ENCODE measurements around the gene KCNAB2. TPM values are rescaled to one million over a fixed set of nuclear protein-coding genes. Genes with fewer than 3 reads are reported as not detected.

KCNAB2 gene
- total RNA-seq, 1 donor from 2014 or later, result 3.1 TPM

DNA sequence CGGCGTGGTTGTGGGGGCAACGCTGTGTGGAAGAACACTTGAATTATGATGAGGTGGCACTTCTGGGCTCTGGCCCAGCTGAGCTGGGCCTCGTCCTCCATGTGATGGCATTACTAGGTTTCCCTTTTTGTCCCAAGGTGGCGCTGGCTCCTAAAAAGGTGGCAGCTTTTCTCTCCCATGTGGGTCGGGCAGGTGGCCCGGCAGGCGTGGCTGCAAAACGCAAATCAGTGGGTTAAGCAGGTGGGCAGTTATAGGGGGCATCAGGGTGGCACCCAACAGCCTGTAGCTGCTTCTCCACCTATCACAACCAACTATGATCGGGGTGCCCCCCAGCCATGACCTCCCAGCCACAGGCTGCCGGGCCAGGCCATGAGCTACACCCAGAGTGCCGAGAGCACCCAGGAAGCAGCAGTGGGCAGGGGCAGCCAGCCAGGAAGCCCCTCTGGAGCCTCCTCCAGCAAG, 59.6 kb downstream of the KCNAB2 start:
- TF ChIP-seq, protein P1, sequence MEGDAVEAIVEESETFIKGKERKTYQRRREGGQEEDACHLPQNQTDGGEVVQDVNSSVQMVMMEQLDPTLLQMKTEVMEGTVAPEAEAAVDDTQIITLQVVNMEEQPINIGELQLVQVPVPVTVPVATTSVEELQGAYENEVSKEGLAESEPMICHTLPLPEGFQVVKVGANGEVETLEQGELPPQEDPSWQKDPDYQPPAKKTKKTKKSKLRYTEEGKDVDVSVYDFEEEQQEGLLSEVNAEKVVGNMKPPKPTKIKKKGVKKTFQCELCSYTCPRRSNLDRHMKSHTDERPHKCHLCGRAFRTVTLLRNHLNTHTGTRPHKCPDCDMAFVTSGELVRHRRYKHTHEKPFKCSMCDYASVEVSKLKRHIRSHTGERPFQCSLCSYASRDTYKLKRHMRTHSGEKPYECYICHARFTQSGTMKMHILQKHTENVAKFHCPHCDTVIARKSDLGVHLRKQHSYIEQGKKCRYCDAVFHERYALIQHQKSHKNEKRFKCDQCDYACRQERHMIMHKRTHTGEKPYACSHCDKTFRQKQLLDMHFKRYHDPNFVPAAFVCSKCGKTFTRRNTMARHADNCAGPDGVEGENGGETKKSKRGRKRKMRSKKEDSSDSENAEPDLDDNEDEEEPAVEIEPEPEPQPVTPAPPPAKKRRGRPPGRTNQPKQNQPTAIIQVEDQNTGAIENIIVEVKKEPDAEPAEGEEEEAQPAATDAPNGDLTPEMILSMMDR (IDR thresholded peaks at IDR 0.05; ENCODE audit: insufficient read depth, low read depth, low read length), result no peak
- no peak for TF ChIP-seq EZH2 (IDR thresholded peaks at IDR 0.05; ENCODE audit: insufficient read depth, low read length)
- Histone ChIP-seq H3K27me3 (ENCODE audit: insufficient read depth, low read length) (no peaks in the 10 kb centered on the region), H2AFZ (ENCODE audit: low read depth, low read length) (no peak overlapping the region), H3K9ac (ENCODE audit: low read length) (no peak overlapping the region), H3K36me3 (ENCODE audit: insufficient read depth, low read length) (no peaks in the 10 kb centered on the region), H4K20me1 (ENCODE audit: insufficient read depth, low read length) (peaks cover 5% of the 10 kb centered on the region), H3K79me2 (ENCODE audit: insufficient read depth, low read length) (no peaks in the 10 kb centered on the region), H3K9me3 (ENCODE audit: insufficient read depth, low read depth, low read length) (no peaks in the 10 kb centered on the region), H3K4me3 (ENCODE audit: insufficient read depth, low read depth, low read length) (no peak overlapping the region), H3K4me2 (ENCODE audit: low read length) (no peak overlapping the region), H3K27ac (ENCODE audit: low read depth, low read length) (no peak overlapping the region), H3K4me1 (ENCODE audit: insufficient read depth, low read length) (no peaks in the 10 kb centered on the region)
- no peak for FAIRE-seq
- Mint-ChIP-seq H3K27ac (ENCODE audit: unreplicated experiment) (no peak overlapping the region), H3K4me1 (ENCODE audit: low read depth, unreplicated experiment) (no peaks in the 10 kb centered on the region), H3K4me3 (ENCODE audit: unreplicated experiment) (no peak overlapping the region), H3K9me3 (ENCODE audit: unreplicated experiment) (no peaks in the 10 kb centered on the region), H3K27me3 (ENCODE audit: low read depth, unreplicated experiment) (peaks cover 32% of the 10 kb centered on the region), H3K36me3 (ENCODE audit: low read depth, unreplicated experiment) (no peaks in the 10 kb centered on the region)
- no peak for DNase-seq (ENCODE audit: low read depth)

DNA sequence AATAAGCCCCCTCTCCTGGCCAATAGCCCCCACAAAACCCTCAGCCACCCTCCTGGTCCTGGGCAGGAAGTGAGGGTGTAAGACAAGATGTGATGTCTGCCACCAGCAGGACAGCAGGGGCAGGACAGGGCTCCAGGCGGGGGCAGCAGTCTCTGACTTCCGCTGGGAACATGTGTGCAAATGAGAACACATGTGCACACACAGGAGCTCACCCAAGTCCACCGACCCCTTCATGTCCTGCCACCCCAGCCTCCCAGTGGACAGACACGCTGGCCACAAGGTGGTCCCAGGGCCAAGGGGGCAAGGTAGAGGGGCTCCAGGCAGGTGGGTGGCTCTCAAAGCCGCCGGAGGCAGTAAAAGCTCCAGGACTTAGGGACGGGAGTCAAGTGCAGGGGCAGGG, 60.1 kb downstream of the KCNAB2 start:
- Histone ChIP-seq H3K4me1 (ENCODE audit: insufficient read depth, low read length) (no peaks in the 10 kb centered on the region), H3K79me2 (ENCODE audit: insufficient read depth, low read length) (no peaks in the 10 kb centered on the region), H3K27ac (ENCODE audit: low read depth, low read length) (no peak overlapping the region), H3K27me3 (ENCODE audit: insufficient read depth, low read length) (no peaks in the 10 kb centered on the region), H2AFZ (ENCODE audit: low read depth, low read length) (no peak overlapping the region), H3K4me3 (ENCODE audit: insufficient read depth, low read depth, low read length) (no peak overlapping the region), H3K9me3 (ENCODE audit: insufficient read depth, low read depth, low read length) (no peaks in the 10 kb centered on the region), H3K4me2 (ENCODE audit: low read length) (no peak overlapping the region), H3K36me3 (ENCODE audit: insufficient read depth, low read length) (no peaks in the 10 kb centered on the region), H4K20me1 (ENCODE audit: insufficient read depth, low read length) (peaks cover 5% of the 10 kb centered on the region), H3K9ac (ENCODE audit: low read length) (no peak overlapping the region)
- FAIRE-seq (no peak), DNase-seq (ENCODE audit: low read depth) (no peak)
- H3K36me3 Mint-ChIP-seq (ENCODE audit: low read depth, unreplicated experiment), result no peaks in the 10 kb centered on the region
- H3K4me3 Mint-ChIP-seq (ENCODE audit: unreplicated experiment), result no peak overlapping the region
- H3K9me3 Mint-ChIP-seq (ENCODE audit: unreplicated experiment), result no peaks in the 10 kb centered on the region
- no peaks in the 10 kb centered on the region for H3K4me1 Mint-ChIP-seq (ENCODE audit: low read depth, unreplicated experiment)
- peaks cover 37% of the 10 kb centered on the region for H3K27me3 Mint-ChIP-seq (ENCODE audit: low read depth, unreplicated experiment)
- no peak overlapping the region for H3K27ac Mint-ChIP-seq (ENCODE audit: unreplicated experiment)
- TF ChIP-seq, protein P1 (IDR thresholded peaks at IDR 0.05; ENCODE audit: insufficient read depth, low read depth, low read length), result no peak
- TF ChIP-seq EZH2 (IDR thresholded peaks at IDR 0.05; ENCODE audit: insufficient read depth, low read length), result no peak

DNA sequence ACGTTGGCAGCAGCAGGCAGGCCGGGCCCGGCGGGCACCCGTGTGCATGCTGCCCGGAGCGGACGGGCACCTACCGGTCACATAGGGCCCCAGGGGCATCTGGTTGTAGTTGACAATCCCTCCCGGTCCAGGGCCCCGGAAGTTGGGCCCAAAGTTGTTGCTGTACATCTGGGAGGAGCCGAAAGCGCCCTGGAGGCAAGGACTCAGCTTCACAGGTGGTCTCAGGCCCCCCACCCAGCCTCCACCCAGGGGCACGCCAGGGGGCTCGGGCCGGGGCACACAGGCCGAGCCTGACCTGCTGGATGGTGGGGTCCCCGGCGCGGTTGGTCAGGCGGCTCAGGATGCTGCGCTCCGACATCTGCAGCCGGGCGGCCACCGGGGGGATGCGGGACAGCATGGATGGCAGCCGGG, 60.6 kb downstream of the KCNAB2 start:
- FAIRE-seq (no peak), DNase-seq (ENCODE audit: low read depth) (no peak)
- Histone ChIP-seq H3K79me2 (ENCODE audit: insufficient read depth, low read length) (no peaks in the 10 kb centered on the region), H3K4me1 (ENCODE audit: insufficient read depth, low read length) (no peaks in the 10 kb centered on the region), H3K36me3 (ENCODE audit: insufficient read depth, low read length) (no peaks in the 10 kb centered on the region), H2AFZ (ENCODE audit: low read depth, low read length) (no peak overlapping the region), H3K9ac (ENCODE audit: low read length) (no peak overlapping the region), H4K20me1 (ENCODE audit: insufficient read depth, low read length) (peaks cover 5% of the 10 kb centered on the region), H3K9me3 (ENCODE audit: insufficient read depth, low read depth, low read length) (no peaks in the 10 kb centered on the region), H3K4me3 (ENCODE audit: insufficient read depth, low read depth, low read length) (no peak overlapping the region), H3K27ac (ENCODE audit: low read depth, low read length) (no peak overlapping the region), H3K4me2 (ENCODE audit: low read length) (no peak overlapping the region), H3K27me3 (ENCODE audit: insufficient read depth, low read length) (no peaks in the 10 kb centered on the region)
- Mint-ChIP-seq H3K36me3 (ENCODE audit: low read depth, unreplicated experiment) (no peaks in the 10 kb centered on the region), H3K27ac (ENCODE audit: unreplicated experiment) (no peak overlapping the region), H3K4me3 (ENCODE audit: unreplicated experiment) (no peak overlapping the region), H3K27me3 (ENCODE audit: low read depth, unreplicated experiment) (peaks cover 38% of the 10 kb centered on the region), H3K9me3 (ENCODE audit: unreplicated experiment) (no peaks in the 10 kb centered on the region), H3K4me1 (ENCODE audit: low read depth, unreplicated experiment) (no peaks in the 10 kb centered on the region)
- TF ChIP-seq EZH2 (IDR thresholded peaks at IDR 0.05; ENCODE audit: insufficient read depth, low read length), result no peak
- TF ChIP-seq, protein P1 (IDR thresholded peaks at IDR 0.05; ENCODE audit: insufficient read depth, low read depth, low read length), result no peak

Measured in astrocyte (in vitro differentiated cells and primary cell).